KOPT-K1 (cell line): ENCODE data around the gene SPINK1.
"Not testable (repeated sequence)": the region's sequence is repeated elsewhere in the genome, so short reads cannot be mapped to it uniquely, and the experiment has no call there.

Experiments
- H3K27ac ChIP-seq: fragments of 200-600 bp; sonication (generic); 2 replicates; pipeline ENCODE4 v1.5.1; 2016; ENCODE audit warnings: antibody characterized with exemption, mild to moderate bottlenecking, low read depth, low read length; ENCODE audit not compliant: poor library complexity, severe bottlenecking
- H3K36me3 ChIP-seq: fragments of 200-600 bp; sonication (generic); 2 replicates; pipeline ENCODE4 v1.5.1; 2017; ENCODE audit warnings: antibody characterized with exemption, mild to moderate bottlenecking, low read length, moderate library complexity; ENCODE audit not compliant: insufficient read depth
- H3K9me3 ChIP-seq: fragments of 200-600 bp; sonication (generic); 2 replicates; pipeline ENCODE4 v1.5.1; 2017; ENCODE audit warnings: antibody characterized with exemption, low read length, mild to moderate bottlenecking; ENCODE audit not compliant: insufficient read depth, poor library complexity, severe bottlenecking

SPINK1 gene, protein sequence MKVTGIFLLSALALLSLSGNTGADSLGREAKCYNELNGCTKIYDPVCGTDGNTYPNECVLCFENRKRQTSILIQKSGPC

DNA sequence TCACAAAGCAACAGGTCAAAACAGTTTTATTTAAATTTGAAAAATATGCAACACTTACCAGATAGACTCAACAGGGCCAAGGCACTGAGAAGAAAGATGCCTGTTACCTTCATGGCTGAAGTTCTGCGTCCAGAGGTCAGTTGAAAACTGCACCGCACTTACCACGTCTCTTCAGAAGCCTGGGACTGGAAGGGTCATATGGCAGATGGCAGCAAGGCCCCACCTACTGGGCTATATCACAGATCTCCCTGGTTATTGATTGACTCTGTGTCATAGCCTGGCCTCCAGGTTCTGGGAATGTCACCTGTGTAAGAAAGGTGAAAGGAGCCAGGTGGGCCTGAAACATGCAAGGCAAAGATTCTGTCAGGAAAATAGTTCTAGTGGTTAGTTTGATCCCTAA, at the start of gene SPINK1:
SPINK1 (minus strand) TSS at position 207 of the 400 bp plus-strand sequence; CDS start at position 113, 94 bp downstream.
- H3K27ac ChIP-seq, result no peak within 1 kb of the TSS
- H3K9me3 ChIP-seq, result no peaks in the 10 kb centered on the region
- no peaks in the 10 kb centered on the region for H3K36me3 ChIP-seq

DNA sequence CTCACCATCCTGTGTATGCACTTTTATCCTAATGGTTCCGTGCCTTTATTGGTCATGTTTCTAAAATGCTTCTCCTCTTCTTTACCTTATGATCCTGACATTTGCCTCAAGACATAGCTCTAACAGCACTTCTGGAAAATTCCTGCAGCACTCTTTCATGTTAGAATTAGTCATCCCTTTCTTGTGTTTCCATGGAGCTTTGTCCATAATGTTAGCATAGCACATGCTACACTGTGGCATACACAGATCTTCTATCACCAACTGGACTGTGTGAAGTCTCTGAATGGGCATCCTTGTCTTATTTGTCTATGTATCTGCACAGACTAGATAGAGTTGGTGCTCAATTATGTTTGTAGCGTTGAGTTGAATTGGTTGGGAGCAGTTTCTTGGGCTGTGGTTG, 49.0 kb upstream of the SPINK1 start:
- no peak overlapping the region for H3K27ac ChIP-seq
- H3K36me3 ChIP-seq, result no peaks in the 10 kb centered on the region
- H3K9me3 ChIP-seq, result no peaks in the 10 kb centered on the region

DNA sequence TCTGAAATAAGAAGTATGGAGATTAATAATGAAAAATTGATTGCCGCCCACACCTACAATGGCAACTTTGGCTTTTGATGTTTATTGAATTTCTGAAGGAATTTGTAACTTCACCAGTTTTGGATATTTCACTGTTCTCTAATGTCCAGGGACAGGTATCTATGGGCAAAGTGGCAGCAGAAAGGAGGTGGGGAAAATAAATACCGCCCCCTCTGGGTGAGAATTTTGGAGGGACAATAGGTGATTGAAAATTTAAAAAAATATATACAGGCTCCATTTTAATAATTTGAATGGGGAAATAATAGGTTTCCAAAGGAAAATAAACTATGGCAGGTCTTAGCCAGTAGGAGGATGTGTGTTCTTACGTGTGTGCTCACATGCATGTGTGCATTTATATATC, 48.3 kb upstream of the SPINK1 start:
- Histone ChIP-seq H3K9me3 (no peaks in the 10 kb centered on the region), H3K27ac (no peak overlapping the region), H3K36me3 (no peaks in the 10 kb centered on the region)

DNA sequence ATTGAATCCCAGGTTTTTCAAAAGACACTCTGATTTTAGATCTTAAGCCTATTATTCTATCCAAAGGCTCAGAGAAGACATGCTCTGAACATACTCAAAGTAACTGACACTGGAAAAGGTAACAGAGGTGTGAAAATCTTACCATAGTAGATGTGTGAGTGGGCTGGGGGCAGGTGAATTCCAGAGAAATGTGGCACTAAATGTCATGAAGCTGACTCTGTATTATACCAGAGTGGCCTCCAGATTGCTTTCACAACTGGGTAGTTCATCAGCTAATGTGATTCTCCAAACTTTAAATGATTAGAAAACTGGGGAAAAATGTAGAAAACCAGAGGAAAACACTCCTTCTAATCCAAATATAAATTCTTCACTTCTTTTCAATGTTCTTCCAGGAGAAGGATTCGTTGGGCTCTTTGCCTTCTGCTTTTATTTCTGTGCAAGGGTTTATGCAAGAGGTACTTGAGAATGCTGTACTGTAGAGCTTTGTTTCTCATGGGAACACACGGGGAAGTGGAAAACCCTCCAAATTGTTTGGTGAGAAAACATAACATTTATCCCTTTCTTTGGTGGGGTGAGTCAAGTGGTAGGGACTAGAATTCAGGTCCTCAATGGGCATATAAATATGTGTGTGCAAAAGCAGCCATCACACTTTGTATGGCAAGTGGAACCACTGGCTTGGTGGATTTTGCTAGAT, 46.7 kb upstream of the SPINK1 start, which contains the start of gene SCGB3A2:
SCGB3A2 (plus strand) TSS at position 646 of the 694 bp plus-strand sequence. CDS start 93 bp downstream, outside the sequence.
- Histone ChIP-seq H3K9me3 (no peaks in the 10 kb centered on the region), H3K27ac (no peak within 1 kb of the TSS), H3K36me3 (no peaks in the 10 kb centered on the region)

DNA sequence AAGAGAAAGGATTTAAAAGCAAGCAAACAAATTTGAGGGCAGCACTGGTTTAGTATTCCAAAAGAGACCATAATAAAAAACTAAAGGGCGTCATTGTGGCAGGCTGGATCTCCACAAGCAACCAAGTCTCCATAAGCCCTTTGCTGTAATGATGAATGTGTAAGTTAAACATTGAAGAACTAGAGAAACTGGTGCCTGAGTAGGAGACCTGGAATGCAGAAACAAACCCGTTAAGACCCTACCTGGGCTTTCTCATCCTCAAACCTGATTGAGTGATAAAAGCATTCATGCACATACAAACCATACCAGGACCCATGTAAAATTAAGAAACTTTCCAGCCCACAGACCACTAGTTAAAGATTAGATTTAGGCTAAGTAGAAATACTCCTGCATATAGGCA, 45.2 kb upstream of the SPINK1 start:
- Histone ChIP-seq H3K36me3 (no peaks in the 10 kb centered on the region), H3K9me3 (no peaks in the 10 kb centered on the region), H3K27ac (no peak overlapping the region)

DNA sequence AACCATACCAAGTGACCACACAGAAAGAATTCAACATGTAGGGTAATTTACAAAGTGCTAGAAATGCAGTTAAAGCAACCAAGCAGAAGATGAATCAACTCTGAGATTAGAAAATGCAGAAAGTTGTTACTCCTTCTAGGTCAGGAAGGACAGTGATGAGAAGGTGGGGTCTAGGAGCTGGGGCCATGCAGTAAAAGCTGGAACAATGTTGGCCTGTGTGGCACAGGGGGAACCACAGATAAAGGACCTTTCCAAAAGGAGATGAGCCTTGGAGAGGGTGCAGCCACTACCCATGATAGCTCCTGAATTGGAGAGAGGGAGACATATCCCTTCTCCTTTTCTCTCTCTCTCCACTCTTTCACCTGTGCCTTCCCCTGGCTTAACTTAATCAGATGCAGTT, 44.7 kb upstream of the SPINK1 start:
- Histone ChIP-seq H3K36me3 (no peaks in the 10 kb centered on the region), H3K9me3 (no peaks in the 10 kb centered on the region), H3K27ac (no peak overlapping the region)

DNA sequence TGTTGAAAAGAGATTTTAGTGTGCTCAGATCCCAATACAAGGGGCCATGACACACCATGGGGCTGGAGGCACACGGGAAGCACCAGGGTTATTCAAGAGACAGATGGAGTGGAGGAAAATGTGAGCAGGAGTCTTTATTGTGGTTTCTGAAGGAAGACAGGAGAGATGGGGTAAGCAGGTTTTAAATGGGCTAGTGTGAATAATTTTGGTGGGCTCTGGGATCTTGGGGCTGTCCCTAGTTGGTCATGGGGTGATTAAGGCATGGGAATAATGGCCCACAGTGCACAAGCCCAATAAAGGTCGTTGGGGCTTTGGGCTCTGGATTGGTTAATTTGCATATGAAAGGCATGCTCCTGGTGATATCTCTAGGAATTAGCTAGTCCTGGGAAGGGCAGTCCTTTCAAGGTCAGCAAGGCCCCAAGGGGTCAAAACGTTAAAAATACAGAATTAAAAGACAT, 43.5 kb upstream of the SPINK1 start:
- no peaks in the 10 kb centered on the region for H3K9me3 ChIP-seq
- no peaks in the 10 kb centered on the region for H3K36me3 ChIP-seq
- H3K27ac ChIP-seq, result no peak overlapping the region

DNA sequence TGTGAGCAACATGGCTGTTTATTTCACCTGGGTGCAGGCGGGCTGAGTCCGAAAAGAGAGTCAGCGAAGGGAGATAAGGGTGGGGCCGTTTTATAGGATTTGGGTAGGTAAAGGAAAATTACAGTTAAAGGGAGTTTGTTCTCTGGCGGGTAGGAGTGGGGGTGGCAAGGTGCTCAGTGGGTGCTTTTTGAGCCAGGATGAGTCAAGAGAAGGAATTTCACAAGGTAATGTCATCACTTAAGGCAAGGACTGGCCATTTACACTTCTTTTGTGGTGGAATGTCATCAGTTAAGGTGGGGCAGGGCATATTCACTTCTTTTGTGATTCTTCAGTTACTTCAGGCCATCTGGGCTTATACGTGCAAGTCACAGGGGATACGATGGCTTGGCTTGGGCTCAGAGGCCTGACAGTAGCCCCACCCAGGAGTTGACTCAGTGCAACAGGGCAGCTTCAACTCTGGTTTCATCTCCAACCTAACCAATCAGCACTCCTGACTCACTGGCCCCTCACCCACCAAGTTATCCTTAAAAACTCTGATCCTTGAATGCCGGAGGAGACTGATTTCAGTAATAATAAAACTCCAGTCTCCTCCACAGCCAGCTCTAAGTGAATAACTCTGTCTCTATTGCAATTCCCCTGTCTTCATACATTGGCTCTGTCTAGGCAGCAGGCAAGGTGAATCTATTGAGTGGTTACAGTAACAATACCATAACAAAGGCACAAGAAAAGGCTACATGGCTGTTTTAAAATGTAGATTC, 42.8 kb upstream of the SPINK1 start:
- H3K9me3 ChIP-seq, H3K36me3 ChIP-seq, H3K27ac ChIP-seq: not testable (repeated sequence)

DNA sequence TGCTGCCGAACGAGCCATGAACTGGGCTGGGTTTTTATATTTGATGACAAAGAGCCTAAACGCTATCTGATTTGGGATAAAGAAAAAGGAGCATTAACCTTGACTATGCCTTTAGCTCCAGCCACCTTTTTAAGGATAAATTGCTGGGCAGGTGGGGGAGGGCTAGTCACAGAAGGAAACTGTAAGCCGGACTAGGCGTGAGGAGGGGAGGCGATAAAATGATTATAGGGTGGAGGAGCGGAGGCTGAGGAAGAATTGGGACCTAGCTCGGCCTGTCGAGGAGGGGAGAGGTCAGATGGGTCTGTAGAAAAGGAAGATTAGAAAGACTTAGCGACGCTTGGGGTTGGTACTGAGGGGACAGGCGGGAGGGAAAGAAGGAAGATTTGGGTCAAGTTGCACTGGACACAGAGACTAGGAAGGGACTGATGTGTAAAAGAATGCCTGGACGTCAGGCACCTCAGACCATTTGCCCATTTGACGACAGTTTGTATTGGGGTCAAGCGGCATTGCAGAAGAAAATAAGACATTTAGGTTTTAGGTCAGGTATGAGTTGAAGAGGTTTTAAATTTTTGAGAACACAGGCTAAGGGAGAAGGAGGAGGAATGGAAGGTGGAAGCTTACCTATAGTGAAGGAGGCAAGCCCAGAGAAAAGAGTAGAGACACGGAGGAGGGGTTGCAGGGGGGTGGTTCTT, 41.4 kb upstream of the SPINK1 start:
- not testable (repeated sequence) for H3K9me3 ChIP-seq, H3K36me3 ChIP-seq, H3K27ac ChIP-seq

DNA sequence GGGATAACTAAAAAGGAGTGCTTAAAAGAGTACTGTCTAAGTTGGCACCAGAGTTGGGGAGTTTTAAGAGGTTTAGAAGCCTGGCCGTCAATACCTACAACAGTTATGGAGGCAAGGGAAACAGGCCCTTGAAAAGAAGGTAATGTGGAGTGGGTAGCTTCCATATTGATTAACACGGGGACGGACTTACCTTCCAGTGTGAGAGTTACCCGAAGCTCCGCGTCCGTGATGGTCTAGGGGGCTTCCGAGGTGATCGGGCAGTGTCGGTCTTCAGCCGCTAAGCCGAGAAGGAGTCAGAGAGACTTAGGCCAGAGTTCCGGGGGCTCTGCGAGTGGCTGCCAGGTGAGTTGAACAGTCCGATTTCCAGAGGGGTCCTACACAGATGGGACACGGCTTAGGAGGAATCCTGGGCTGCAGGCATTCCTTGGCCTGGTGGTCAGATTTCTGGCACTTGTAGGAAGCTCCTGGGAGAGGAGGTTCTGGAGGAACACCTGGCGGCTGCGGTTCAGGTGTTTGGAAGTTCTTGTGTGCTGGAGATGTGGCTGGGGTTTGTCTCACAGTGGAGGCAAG, 40.6 kb upstream of the SPINK1 start:
- not testable (repeated sequence) for H3K9me3 ChIP-seq, H3K36me3 ChIP-seq, H3K27ac ChIP-seq

DNA sequence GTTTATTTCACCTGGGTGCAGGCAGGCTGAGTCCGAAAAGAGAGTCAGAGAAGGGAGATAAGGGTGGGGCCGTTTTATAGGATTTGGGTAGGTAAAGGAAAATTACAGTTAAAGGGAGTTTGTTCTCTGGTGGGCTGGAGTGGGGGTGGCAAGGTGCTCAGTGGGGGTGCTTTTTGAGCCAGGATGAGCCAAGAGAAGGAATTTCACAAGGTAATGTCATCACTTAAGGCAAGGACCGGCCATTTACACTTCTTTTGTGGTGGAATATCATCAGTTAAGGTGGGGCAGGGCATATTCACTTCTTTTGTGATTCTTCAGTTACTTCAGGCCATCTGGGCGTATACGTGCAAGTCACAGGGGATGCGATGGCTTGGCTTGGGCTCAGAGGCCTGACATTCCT, 38.4 kb upstream of the SPINK1 start:
- not testable (repeated sequence) for H3K27ac ChIP-seq, H3K9me3 ChIP-seq, H3K36me3 ChIP-seq

DNA sequence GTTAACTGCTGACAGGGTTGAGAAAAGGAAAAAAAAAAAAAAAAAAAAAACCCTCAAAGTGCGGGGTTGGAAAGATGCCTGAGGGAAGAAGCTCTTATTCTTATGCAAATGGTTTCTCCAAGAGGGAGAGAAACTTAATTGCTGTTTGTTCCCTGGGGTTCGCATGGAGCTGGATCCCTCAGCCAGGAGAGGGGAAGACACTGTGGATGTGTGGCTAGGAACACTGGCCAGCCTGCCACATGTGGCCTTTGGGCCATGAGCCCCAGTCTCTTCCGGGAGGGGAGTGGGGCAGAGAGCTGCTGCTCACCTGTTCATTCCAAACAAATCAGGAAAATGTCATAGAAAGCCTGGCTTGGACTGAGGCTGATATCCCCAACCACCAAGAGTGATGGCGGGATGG, 37.6 kb upstream of the SPINK1 start:
- H3K36me3 ChIP-seq, result no peaks in the 10 kb centered on the region
- H3K9me3 ChIP-seq, result no peaks in the 10 kb centered on the region
- no peak overlapping the region for H3K27ac ChIP-seq

DNA sequence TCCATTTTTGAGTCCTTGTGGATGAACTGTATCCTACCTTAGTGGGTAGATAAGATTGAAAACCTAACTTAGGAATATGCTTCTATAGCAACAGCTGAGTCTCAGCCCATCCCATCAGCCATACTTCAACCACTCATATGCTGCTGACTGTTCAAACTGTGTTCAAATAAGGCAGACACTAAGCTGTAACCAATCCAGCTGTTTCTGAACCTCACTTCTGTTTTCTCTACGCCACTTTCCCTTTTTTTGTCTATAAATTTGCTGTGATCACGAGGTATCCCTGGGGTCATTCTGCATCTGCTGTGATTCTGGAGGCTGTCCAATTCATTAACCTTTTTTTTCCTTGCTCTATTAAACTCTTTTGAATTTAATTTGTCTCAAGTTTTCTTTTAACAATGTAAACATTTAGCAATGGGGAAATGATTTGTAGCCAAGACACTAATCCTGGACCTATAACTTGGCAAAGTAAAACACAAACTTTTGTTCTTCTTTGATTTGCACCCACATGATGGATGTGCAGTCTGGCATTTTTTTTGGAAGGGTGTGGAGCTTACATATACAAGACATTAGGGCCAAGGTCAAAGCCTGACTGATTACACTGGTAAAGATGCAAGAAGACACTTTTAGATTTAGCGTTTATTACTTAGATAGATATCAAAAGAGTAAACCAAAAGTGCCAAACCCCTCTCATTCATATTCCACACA, 32.1 kb upstream of the SPINK1 start:
- Histone ChIP-seq H3K9me3 (no peaks in the 10 kb centered on the region), H3K36me3 (no peaks in the 10 kb centered on the region)

DNA sequence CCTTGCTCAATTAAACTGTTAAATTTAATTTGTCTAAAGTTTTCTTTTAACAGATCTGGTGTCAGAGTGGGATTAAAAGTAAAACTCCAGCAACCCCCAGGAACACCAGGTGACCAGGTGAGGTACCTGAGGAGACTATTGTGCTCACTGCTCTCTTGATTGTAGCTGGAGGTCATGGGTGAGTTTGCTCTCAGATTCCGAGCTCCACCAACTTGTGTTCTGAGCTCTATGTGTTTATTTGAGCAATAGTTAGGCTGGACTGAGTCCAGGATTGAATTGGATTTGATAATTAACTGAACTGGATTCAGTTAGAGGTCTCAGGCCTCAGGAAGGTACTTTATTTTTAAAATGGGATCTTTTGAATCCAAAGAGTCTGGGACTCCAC, 29.2 kb upstream of the SPINK1 start:
- H3K27ac ChIP-seq, result no peak overlapping the region
- H3K36me3 ChIP-seq, result no peaks in the 10 kb centered on the region
- no peaks in the 10 kb centered on the region for H3K9me3 ChIP-seq

More for the DNA sequence above, 32.1 kb upstream of the SPINK1 start:
- H3K27ac ChIP-seq, result no peak overlapping the region
